Fibroblast of the aortic adventitia (primary cell): ENCODE data around the gene DDA1. TPM values are rescaled to one million over a fixed set of nuclear protein-coding genes. Genes with fewer than 3 reads are reported as not detected.

ENCODE experiments used
- DNase-seq: peaks from one replicate; pipeline ENCODE4 v3.0.0-alpha.2; 2010; ENCODE audit warnings: low read depth
- H3K4me3 ChIP-seq: 2 replicates; pipeline ENCODE4 v1.5.1; 2011; ENCODE audit warnings: low read depth, mild to moderate bottlenecking, control low read depth, low read length, moderate library complexity
- total RNA-seq: library from RNA; depleted of rRNA; stranded (reverse); fragments of >200 nt; gene quantifications from 2 replicates; pipeline ENCODE4 v1.2.3, GENCODE V29; 2012; ENCODE audit warnings: low replicate concordance
- TF ChIP-seq, protein P1 (sequence below): IDR thresholded peaks from 2 replicates; pipeline ENCODE4 v1.5.1; 2011; ENCODE audit warnings: mild to moderate bottlenecking, low read length, control low read depth, inconsistent platforms; ENCODE audit not compliant: insufficient read depth

Gene DDA1
- total RNA-seq, 1 donor = 20.2 TPM

DNA sequence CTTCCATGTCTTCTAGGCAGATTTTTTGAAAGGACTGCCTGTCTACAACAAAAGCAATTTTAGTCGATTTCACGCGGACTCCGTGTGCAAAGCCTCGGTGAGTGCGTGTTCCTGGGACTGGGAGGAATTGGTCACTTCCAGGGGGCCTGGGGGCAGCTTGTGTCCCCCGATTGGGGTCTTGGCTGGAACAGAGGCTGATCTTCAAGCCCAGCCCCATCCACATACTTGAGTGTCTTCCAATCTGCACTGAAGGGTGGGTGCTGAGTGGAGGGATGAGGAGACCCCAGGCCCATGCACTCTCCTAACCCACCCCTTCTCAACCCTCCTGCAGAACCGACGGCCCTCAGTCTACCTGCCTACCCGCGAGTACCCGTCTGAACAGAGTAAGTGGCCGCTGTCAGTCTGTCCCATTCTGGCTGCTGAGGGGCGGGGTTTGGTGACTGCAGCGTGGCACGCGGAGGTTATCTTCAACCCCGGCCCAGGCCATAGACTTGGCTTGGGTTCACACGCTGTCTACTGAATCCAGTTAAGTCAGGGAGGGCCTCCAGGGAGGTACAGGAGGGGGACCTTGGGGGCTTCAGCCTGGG, 4.7 kb downstream of the DDA1 start:
- no peak overlapping the region for H3K4me3 ChIP-seq
- no peak for DNase-seq
- TF ChIP-seq, protein P1, sequence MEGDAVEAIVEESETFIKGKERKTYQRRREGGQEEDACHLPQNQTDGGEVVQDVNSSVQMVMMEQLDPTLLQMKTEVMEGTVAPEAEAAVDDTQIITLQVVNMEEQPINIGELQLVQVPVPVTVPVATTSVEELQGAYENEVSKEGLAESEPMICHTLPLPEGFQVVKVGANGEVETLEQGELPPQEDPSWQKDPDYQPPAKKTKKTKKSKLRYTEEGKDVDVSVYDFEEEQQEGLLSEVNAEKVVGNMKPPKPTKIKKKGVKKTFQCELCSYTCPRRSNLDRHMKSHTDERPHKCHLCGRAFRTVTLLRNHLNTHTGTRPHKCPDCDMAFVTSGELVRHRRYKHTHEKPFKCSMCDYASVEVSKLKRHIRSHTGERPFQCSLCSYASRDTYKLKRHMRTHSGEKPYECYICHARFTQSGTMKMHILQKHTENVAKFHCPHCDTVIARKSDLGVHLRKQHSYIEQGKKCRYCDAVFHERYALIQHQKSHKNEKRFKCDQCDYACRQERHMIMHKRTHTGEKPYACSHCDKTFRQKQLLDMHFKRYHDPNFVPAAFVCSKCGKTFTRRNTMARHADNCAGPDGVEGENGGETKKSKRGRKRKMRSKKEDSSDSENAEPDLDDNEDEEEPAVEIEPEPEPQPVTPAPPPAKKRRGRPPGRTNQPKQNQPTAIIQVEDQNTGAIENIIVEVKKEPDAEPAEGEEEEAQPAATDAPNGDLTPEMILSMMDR = no peak

- no peak for DNase-seq
Observed at GRCh38 chr19:17318966-17319365, 9.6 kb downstream of the DDA1 start.

DNA sequence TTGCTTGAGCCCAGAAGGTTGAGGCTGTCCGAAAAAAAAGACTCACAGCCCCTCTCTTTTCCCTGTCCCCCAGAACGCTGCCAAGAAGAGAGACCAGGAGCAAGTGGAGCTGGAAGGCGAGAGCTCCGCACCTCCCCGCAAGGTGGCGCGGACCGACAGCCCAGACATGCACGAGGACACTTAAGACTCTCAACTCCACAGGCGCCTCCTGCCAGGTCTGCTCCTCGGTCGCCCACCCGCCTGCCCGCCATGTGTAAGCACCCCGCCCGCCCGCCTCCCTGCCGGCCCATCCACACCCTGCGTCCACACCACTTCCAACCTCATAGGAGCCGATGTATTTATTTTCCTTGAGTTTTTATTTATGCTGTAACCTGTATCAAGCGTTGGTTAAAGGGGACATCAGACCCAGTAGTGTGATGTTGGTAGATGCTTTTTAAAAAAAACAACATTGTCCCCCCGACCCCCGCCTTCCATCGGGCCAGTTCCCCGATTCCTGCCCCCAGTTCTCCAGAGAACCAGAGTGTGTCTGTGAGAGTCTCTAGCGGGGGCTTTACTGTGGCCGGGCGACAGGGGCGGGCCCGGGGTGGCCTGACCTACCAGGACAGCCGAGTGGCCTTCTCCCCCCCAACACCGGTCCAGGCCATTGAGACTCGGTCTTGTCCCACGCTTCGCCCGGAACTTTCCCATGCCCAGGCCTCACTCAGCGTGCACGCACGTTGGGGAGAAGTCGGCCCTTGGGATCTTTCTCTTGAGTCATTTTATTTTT, 10.3 kb downstream of the DDA1 start:
- no peak for DNase-seq
- no peak overlapping the region for H3K4me3 ChIP-seq
- TF ChIP-seq, protein P1 = no peak

More at GRCh38 chr19:17318966-17319365, 9.6 kb downstream of the DDA1 start:
- no peak overlapping the region for H3K4me3 ChIP-seq
- TF ChIP-seq, protein P1 = no peak

- DNase-seq = no peak
- no peak overlapping the region for H3K4me3 ChIP-seq
- TF ChIP-seq, protein P1 = no peak
Observed at GRCh38 chr19:17320435-17320834, 11.1 kb downstream of the DDA1 start.

- no peak overlapping the region for H3K4me3 ChIP-seq
- TF ChIP-seq, protein P1 = no peak
- no peak for DNase-seq
Observed at GRCh38 chr19:17321655-17322489, 12.5 kb downstream of the DDA1 start.

GRCh38 chr19:17322854-17323253, 13.5 kb downstream of the DDA1 start:
- TF ChIP-seq, protein P1 = no peak
- DNase-seq = peak; percentile 12
- H3K4me3 ChIP-seq = no peak overlapping the region
